HepG2 (cell line): Measurements from ENCODE around the gene ANKRD11. TPM values are rescaled to one million over a fixed set of nuclear protein-coding genes. Genes with fewer than 3 reads are reported as not detected.

ENCODE experiments used
- FOXA1 ChIP-seq, 2 experiments: fragments of 450-650 bp in 1 of 2; sonication (generic) in 1 of 2; formaldehyde crosslinking in 1 of 2; IDR thresholded peaks; 2 replicates each; pipeline versions ENCODE4 v1.4.0 to v1.6.1; 2016 to 2020; ENCODE audit warnings: missing genetic modification reagents in 1 of 2
- HOXD1 ChIP-seq: sonication (generic); formaldehyde crosslinking; IDR thresholded peaks from 2 replicates; pipeline ENCODE4 v1.5.0; 2020; ENCODE audit warnings: missing genetic modification reagents
- NFYB ChIP-seq: sonication (generic); formaldehyde crosslinking; IDR thresholded peaks from 2 replicates; pipeline ENCODE4 v1.4.0; 2020; ENCODE audit warnings: missing genetic modification reagents
- RBAK ChIP-seq: sonication (generic); formaldehyde crosslinking; IDR thresholded peaks from 2 replicates; pipeline ENCODE4 v1.5.1; 2020; ENCODE audit warnings: mild to moderate bottlenecking, missing genetic modification reagents
- SRSF1 ChIP-seq: fragments of 200-400 bp; formaldehyde crosslinking; optimal IDR thresholded peaks from 2 replicates; pipeline ENCODE3; 2017; ENCODE audit warnings: mild to moderate bottlenecking, low read depth, low read length, moderate library complexity
- TCF12 ChIP-seq, 2 experiments: fragments of 450-650 bp in 1 of 2; sonication (generic) in 1 of 2; formaldehyde crosslinking in 1 of 2; IDR thresholded peaks; 2 replicates each; pipeline versions ENCODE4 v1.6.1 to v1.8.0; 2017 to 2022; ENCODE audit warnings: antibody characterized with exemption in 1 of 2, mild to moderate bottlenecking in 1 of 2, missing genetic modification reagents in 1 of 2, moderate library complexity in 1 of 2
- YY1 ChIP-seq: IDR thresholded peaks from 2 replicates; pipeline ENCODE4 v1.6.1; 2011; ENCODE audit warnings: low read length, low read depth, moderate library complexity, mild to moderate bottlenecking; ENCODE audit not compliant: insufficient read depth, insufficient replicate concordance
- ZBTB42 ChIP-seq: sonication (generic); formaldehyde crosslinking; IDR thresholded peaks from 2 replicates; pipeline ENCODE4 v1.5.0; 2020; ENCODE audit warnings: mild to moderate bottlenecking, missing genetic modification reagents
- ZMYM2 ChIP-seq: sonication (generic); formaldehyde crosslinking; IDR thresholded peaks from 2 replicates; pipeline ENCODE4 v1.8.0; 2022; ENCODE audit warnings: mild to moderate bottlenecking, missing genetic modification reagents
- ZNF616 ChIP-seq: sonication (generic); formaldehyde crosslinking; IDR thresholded peaks from 2 replicates; pipeline ENCODE4 v1.5.0; 2020; ENCODE audit warnings: low read depth, mild to moderate bottlenecking, missing genetic modification reagents
- ZNF703 ChIP-seq: sonication (generic); formaldehyde crosslinking; IDR thresholded peaks from 2 replicates; pipeline ENCODE4 v1.5.1; 2020; ENCODE audit warnings: missing genetic modification reagents, mild to moderate bottlenecking, moderate library complexity, borderline replicate concordance
- ZNF713 ChIP-seq: sonication (generic); formaldehyde crosslinking; IDR thresholded peaks from 2 replicates; pipeline ENCODE4 v1.4.0; 2020; ENCODE audit warnings: mild to moderate bottlenecking, missing genetic modification reagents
- ZNF790 ChIP-seq: sonication (generic); formaldehyde crosslinking; IDR thresholded peaks from 2 replicates; pipeline ENCODE4 v1.8.0; 2022; ENCODE audit warnings: missing genetic modification reagents, mild to moderate bottlenecking, borderline replicate concordance
- polyA plus RNA-seq, 8 experiments: library from polyadenylated mRNA; depleted of rRNA in 3 of 8; stranded (reverse) in 7 of 8; unstranded in 1 of 8; fragments of >200 nt; fragmentation: Illumina TruSeq in 4 of 8; extraction: Trizol in 4 of 8; gene quantifications; 2 replicates each; pipeline versions ENCODE4 v1.2.1 to v1.2.3, GENCODE V29; 2011 to 2016; ENCODE audit warnings: low read depth in 4 of 8, missing spikeins in 1 of 8, mixed read lengths in 1 of 8; ENCODE audit not compliant: insufficient read depth in 1 of 8
- total RNA-seq, 5 experiments: library from RNA; depleted of rRNA; stranded (reverse); fragments of >200 nt; fragmentation: Illumina TruSeq; extraction: Trizol; gene quantifications; 2 replicates each; pipeline ENCODE4 v1.2.3, GENCODE V29; 2016; ENCODE audit warnings: low read depth in 1 of 5
- TF ChIP-seq, protein P1 (sequence below): IDR thresholded peaks from 2 replicates; pipeline ENCODE4 v1.6.1; 2016; ENCODE audit warnings: low read depth, missing genetic modification reagents, missing compliant biosample characterization
- TF ChIP-seq, protein P2 (sequence below): sonication (generic); formaldehyde crosslinking; IDR thresholded peaks from 2 replicates; pipeline ENCODE4 v1.9.0; 2021; ENCODE audit warnings: missing genetic modification reagents, borderline replicate concordance
- TF ChIP-seq, protein P3 (sequence below): sonication (generic); formaldehyde crosslinking; IDR thresholded peaks from 2 replicates; pipeline ENCODE4 v1.5.0; 2020; ENCODE audit warnings: missing genetic modification reagents, mild to moderate bottlenecking, borderline replicate concordance
- TF ChIP-seq, protein P4 (sequence below): sonication (generic); formaldehyde crosslinking; IDR thresholded peaks from 2 replicates; pipeline ENCODE4 v1.5.1; 2020; ENCODE audit warnings: mild to moderate bottlenecking, missing genetic modification reagents, borderline replicate concordance

The ANKRD11 gene
- total and polyA plus RNA-seq, 2 of the 13 experiments (the other 11 are each of a cell fraction or from before 2014, with no cell fraction given) = 21.4 to 38.4 TPM

DNA sequence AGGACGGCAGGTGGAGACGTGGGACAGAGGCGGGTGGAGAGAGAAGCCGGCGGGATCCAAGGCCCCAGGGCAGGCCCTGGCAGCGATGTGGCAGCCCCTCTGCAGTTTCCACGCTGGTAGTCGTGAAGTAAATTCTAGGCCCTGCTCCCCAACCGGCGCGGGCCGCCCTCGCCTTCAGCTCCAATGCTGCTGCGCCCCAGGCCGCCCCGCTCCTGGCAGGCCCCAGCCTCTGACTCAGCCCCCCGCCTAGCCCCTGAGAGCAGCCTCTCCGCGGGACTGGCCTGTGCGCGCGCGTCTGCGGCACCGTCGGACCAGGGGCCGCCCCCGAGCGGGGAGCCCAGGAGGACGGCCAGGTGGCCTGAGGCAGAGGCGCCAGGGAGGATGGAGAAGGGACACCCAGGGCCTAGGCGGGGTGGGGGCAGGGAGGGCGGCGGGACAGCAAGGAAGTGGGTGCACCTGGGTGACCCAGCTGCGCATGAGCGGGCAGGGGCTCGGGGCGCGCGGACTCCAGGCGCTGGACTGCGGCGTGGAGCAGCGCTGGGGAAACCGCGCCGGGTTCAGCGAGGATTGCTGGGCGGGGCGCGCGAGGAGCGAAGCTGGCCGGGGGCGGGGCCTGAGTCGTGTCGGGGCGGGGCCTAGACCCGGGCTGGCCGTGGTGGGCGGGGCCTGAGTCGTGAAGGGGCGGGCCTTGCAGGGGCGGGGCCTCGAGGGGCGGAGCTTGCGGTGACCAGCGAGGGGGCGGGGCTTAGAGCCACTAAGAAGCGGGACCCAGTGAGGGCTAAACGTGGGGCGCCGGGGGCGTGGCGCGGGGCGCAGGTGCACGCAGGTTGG, 243.2 kb downstream of the ANKRD11 start (continued):
- TF ChIP-seq, protein P1, sequence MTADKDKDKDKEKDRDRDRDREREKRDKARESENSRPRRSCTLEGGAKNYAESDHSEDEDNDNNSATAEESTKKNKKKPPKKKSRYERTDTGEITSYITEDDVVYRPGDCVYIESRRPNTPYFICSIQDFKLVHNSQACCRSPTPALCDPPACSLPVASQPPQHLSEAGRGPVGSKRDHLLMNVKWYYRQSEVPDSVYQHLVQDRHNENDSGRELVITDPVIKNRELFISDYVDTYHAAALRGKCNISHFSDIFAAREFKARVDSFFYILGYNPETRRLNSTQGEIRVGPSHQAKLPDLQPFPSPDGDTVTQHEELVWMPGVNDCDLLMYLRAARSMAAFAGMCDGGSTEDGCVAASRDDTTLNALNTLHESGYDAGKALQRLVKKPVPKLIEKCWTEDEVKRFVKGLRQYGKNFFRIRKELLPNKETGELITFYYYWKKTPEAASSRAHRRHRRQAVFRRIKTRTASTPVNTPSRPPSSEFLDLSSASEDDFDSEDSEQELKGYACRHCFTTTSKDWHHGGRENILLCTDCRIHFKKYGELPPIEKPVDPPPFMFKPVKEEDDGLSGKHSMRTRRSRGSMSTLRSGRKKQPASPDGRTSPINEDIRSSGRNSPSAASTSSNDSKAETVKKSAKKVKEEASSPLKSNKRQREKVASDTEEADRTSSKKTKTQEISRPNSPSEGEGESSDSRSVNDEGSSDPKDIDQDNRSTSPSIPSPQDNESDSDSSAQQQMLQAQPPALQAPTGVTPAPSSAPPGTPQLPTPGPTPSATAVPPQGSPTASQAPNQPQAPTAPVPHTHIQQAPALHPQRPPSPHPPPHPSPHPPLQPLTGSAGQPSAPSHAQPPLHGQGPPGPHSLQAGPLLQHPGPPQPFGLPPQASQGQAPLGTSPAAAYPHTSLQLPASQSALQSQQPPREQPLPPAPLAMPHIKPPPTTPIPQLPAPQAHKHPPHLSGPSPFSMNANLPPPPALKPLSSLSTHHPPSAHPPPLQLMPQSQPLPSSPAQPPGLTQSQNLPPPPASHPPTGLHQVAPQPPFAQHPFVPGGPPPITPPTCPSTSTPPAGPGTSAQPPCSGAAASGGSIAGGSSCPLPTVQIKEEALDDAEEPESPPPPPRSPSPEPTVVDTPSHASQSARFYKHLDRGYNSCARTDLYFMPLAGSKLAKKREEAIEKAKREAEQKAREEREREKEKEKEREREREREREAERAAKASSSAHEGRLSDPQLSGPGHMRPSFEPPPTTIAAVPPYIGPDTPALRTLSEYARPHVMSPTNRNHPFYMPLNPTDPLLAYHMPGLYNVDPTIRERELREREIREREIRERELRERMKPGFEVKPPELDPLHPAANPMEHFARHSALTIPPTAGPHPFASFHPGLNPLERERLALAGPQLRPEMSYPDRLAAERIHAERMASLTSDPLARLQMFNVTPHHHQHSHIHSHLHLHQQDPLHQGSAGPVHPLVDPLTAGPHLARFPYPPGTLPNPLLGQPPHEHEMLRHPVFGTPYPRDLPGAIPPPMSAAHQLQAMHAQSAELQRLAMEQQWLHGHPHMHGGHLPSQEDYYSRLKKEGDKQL (CRISPR knock-in tag) = no peak
- TF ChIP-seq ZNF713 (CRISPR knock-in tag) = no peak
- 0 out of 2 replicates have a peak, but pooled peaks have one; percentile 12 for TF ChIP-seq NFYB (CRISPR knock-in tag)
- TF ChIP-seq ZMYM2 = no peak; the same call in 1 of the 2 replicates
- no peak for TF ChIP-seq RBAK (CRISPR knock-in tag)
- TF ChIP-seq ZNF616 (CRISPR knock-in tag) = no peak; the same call in 1 of the 2 replicates
- peak; percentile 30 for TF ChIP-seq SRSF1
- TF ChIP-seq, protein P2, sequence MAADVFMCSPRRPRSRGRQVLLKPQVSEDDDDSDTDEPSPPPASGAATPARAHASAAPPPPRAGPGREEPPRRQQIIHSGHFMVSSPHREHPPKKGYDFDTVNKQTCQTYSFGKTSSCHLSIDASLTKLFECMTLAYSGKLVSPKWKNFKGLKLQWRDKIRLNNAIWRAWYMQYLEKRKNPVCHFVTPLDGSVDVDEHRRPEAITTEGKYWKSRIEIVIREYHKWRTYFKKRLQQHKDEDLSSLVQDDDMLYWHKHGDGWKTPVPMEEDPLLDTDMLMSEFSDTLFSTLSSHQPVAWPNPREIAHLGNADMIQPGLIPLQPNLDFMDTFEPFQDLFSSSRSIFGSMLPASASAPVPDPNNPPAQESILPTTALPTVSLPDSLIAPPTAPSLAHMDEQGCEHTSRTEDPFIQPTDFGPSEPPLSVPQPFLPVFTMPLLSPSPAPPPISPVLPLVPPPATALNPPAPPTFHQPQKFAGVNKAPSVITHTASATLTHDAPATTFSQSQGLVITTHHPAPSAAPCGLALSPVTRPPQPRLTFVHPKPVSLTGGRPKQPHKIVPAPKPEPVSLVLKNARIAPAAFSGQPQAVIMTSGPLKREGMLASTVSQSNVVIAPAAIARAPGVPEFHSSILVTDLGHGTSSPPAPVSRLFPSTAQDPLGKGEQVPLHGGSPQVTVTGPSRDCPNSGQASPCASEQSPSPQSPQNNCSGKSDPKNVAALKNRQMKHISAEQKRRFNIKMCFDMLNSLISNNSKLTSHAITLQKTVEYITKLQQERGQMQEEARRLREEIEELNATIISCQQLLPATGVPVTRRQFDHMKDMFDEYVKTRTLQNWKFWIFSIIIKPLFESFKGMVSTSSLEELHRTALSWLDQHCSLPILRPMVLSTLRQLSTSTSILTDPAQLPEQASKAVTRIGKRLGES = no peak
- TF ChIP-seq ZNF790 (CRISPR knock-in tag) = no peak
- TF ChIP-seq HOXD1 = 0 out of 2 replicates have a peak, but pooled peaks have one; percentile 28
- TF ChIP-seq ZBTB42 (CRISPR knock-in tag) = peak; percentile 33; the same call in 1 of the 2 replicates
- TF ChIP-seq TCF12 (IDR thresholded peaks at IDR 0.05) = no peak
- TF ChIP-seq TCF12 (CRISPR knock-in tag; IDR thresholded peaks at IDR 0.05) = peak; percentile 86; the same call in 1 of the 2 replicates
- TF ChIP-seq YY1 = peak; percentile 40
- peak; percentile 38; the same call in 1 of the 2 replicates for TF ChIP-seq ZNF703 (CRISPR knock-in tag)
- TF ChIP-seq, protein P3, sequence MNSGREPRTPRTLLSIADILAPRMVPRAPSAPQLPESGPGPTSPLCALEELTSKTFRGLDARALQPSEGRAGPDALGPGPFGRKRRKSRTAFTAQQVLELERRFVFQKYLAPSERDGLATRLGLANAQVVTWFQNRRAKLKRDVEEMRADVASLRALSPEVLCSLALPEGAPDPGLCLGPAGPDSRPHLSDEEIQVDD (CRISPR knock-in tag) = no peak
- TF ChIP-seq, protein P4, sequence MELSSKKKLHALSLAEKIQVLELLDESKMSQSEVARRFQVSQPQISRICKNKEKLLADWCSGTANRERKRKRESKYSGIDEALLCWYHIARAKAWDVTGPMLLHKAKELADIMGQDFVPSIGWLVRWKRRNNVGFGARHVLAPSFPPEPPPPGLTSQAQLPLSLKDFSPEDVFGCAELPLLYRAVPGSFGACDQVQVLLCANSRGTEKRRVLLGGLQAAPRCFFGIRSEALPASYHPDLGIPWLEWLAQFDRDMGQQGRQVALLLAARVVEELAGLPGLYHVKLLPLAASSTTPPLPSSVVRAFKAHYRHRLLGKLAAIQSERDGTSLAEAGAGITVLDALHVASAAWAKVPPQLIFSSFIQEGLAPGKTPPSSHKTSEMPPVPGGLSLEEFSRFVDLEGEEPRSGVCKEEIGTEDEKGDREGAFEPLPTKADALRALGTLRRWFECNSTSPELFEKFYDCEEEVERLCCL (CRISPR knock-in tag) = no peak
- no peak for TF ChIP-seq FOXA1 (IDR thresholded peaks at IDR 0.05)
- no peak for TF ChIP-seq FOXA1 (CRISPR knock-in tag; IDR thresholded peaks at IDR 0.05)
